NT2/D1 (cell line): ENCODE results near the gene GPR37L1.

Experiments used
- YY1 ChIP-seq: IDR thresholded peaks from 2 replicates; pipeline ENCODE4 v1.6.1; 2011; ENCODE audit not compliant: insufficient read length, insufficient read depth
- ZNF274 ChIP-seq: IDR thresholded peaks from 2 replicates; pipeline ENCODE4 v1.6.1; 2011; ENCODE audit warnings: mild to moderate bottlenecking, low read depth, low read length

DNA sequence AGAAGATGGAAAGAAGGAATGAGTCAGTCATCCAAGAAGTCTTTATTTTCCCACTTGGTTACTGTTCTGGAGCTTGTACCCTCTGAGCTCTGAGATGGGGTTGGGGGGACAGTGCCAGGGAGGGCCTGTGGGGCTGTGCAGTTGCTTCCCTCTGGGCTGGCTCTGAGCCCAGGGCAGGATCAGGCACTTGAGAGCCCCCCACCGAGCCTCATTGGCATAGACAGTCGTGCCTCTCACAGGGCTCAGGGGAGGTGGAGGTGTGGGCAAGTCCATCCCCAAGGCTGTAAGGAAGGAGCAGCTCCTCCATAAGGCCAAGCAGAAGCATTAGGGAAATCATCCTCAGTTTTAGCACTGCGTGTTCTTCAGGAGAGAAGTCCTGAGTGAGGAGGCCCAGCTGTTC is 24.3 kb downstream of the GPR37L1 start:
- TF ChIP-seq YY1 = no peak
- TF ChIP-seq ZNF274 = no peak
